GM19468 (cell line): Measurements from ENCODE around the gene NREP.
"Not testable (repeated sequence)": the region's sequence is repeated elsewhere in the genome, so short reads cannot be mapped to it uniquely, and the experiment has no call there.

Experiments
- ATAC-seq: cut with Tn5 transposase; IDR thresholded peaks from one replicate; pipeline ENCODE4 v1.9.1; 2021; ENCODE audit warnings: mild to moderate bottlenecking, moderate library complexity, moderate number of reproducible peaks; ENCODE audit not compliant: unreplicated experiment; ENCODE audit errors: extremely low read depth

The NREP gene

DNA sequence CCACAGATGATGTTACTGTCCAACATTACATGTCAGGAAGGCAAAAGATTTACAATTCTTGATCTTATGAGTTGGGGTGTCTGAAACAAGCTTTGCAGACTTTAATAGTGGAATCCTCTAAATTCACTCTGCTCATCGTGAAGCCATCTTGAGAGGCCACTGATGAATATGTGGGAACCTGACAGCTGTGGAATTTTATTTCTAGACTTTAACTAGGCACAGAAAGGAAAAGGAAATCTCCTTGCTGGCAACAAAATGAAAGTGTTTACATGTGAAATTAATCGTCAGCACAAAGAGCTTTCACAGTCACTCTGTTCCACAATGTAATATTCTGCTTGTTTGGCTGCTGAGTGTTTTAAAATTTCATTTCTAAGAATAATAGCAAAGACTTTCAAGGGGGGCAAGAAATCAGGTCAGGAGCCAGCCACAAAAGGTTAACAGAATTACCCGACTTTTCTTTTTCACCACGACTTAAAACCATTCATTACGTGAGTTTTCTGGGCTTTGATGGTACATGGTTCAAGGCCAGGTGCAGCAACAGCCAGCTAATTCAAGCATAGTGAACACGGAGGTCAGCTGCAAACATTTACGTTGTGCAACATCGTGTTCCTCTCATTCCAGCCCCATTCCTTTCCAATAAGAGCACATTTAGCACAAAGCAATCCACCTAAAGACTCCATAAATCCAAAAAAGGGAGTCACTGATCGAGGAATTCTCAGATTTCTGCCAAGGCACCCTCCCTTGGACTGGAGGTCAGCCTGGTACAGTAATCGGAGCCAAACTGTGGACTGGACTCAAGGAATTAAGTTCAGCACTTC lies 14.6 kb downstream of the NREP start:
- ATAC-seq, result no peak

DNA sequence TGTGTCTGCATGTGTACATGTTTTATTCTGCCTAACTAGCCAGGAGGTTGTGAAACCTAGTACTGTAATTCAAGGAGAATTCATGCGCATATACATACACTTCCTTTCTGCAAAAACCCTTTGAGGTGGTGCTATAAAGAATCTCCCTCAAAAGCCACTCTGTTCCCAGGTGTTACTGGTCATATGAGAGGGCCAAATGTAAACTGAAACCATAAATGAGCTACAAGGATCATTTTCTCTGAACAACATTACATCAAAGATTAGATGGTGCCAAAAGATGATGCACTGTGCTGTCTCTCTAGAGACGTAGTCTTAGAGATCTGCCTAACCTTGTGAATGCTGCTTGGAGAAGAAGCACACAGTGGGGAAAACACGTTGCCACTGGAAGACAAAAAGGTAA lies 15.7 kb downstream of the NREP start:
- no peak for ATAC-seq

GRCh38 chr5:111739416-111739815 lies 17.6 kb downstream of the NREP start:
- ATAC-seq, result no peak

DNA sequence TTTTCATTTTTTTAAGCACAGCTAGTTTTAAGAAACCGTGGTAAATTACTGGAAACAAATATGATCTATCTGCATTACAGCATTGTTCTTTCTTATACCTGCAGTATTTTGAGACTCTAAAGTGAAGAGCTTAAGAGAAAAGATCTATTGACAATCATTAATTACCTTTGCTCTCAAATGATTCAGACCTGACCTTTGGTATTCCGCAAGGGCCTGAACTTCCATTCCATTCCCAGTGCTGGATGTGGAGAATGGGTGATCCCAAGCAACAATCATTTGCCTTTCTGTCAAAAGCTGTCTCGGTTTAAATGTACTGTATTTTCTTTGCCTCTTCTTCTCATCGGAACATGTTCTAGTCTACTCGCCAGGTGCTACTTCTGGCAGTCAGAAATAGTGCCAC lies 18.9 kb downstream of the NREP start:
- ATAC-seq, result no peak

DNA sequence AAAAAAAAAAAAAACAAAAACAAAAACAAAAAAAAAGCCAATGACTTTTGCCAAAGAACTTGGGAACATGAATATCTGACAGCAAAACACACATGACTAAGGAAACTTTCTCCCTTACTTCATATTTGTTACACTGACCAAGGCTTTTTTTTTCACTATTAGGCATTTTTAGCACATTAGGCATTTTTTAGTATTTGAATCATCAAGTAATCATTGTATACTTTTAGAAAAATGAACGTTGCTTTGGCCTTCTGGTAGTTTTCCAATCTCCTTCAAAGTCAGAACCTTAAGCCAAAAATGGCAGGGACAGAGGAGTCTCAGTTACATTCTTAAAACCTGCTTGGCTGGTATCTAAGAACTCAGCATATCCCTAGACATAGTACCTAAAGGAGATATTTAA lies 19.3 kb downstream of the NREP start:
- ATAC-seq, result no peak

- no peak for ATAC-seq
These were observed 21.3 kb downstream of the NREP start for GRCh38 chr5:111735583-111736270.

DNA sequence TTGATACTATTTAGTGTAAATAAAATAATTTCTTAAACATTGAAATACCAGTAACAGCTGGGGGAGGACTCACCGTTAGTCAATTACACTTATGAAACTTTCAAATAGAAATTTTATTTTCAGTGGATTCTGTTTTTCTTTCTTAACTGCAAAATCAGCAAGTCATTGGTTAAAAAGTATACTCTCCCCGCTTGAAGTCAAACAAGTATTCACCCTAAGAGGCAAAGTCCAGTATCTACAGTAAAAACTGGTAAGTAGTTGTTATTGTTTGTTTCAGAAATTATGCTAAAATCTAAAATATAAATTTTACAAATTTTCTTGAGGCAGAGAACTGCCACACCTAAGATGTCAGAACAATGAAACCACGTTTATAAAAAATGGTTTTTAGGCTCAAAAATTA lies 22.4 kb downstream of the NREP start:
- ATAC-seq, result no peak

- no peak for ATAC-seq
These were observed 23.0 kb downstream of the NREP start for GRCh38 chr5:111734013-111734412.

GRCh38 chr5:111733571-111733970 lies 23.4 kb downstream of the NREP start:
- ATAC-seq, result no peak

DNA sequence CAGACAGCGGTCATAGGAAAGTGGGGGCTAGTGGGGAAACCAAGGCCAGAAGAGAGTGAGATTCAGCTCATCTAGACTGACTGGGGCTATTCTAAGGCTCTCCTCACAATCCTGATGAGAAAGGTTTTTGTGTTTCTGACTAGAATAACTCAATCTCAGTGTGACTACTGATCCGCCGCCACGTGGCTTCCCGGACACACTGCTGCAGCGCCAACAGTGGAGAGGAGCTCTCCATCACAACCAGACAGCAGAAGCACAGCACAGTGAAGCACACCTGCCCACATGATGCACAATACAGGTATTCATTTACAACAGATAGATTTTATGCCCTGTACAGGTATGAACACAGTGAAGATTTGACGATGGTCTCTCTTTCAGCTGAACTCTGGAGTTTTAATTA lies 25.4 kb downstream of the NREP start:
- no peak for ATAC-seq

GRCh38 chr5:111730659-111731382 lies 26.2 kb downstream of the NREP start:
- no peak for ATAC-seq

GRCh38 chr5:111728941-111729340 lies 28.1 kb downstream of the NREP start:
- no peak for ATAC-seq

GRCh38 chr5:111726986-111727385 lies 30.0 kb downstream of the NREP start:
- no peak for ATAC-seq

DNA sequence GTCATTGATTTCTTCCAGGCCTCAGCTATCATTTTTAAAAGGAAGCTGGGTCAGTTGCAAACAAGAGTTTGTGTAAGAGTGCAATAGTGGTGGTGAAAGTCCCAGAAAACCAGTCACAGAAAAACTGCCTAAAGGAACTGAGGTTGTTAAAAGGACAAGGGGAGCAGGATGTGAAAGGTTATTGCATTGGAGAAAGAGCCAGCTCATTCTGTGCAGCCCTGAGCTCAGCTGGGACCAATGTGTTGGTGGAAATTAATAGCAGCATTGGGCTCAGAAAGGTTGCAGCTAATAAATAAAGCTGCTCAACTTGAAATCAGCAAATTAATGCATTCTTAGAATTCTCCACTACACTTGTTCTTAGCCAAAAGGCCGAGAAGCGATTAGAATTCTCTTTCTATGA lies 34.9 kb downstream of the NREP start:
- no peak for ATAC-seq

DNA sequence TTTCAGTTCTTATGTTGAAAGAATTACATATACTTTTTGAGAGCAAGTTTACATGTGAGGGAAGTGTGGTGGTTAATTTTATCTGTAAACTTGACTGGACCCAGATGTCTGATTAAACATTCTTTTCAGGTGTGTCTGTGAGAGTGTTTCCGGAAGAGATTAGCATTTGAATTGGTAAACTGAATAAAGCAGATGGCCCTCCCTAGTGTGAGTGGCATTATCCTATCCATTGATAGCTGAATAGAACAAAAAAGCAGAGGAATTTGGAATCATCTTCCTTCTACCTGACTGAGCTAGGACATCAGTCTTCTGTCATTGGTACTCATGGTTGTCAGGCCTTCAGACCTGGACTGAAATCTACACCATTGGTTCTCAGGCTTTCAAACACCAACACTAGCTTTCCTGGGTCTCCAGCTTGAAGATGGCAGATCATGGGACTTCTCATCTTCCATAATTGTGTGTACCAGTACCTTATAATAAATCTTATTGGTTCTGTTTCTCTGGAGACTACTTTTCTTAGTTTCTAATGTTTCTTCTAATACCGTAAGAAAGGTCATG lies 36.6 kb downstream of the NREP start:
- ATAC-seq, result no peak

GRCh38 chr5:111719773-111720172 lies 37.2 kb downstream of the NREP start:
- ATAC-seq, result no peak

GRCh38 chr5:111716789-111717188 lies 40.2 kb downstream of the NREP start:
- ATAC-seq, result not testable (repeated sequence)

- ATAC-seq, result no peak
These were observed 49.3 kb downstream of the NREP start for GRCh38 chr5:111707630-111708164.

- no peak for ATAC-seq
These were observed 50.6 kb downstream of the NREP start for GRCh38 chr5:111706345-111706744.

GRCh38 chr5:111704452-111705085 lies 52.4 kb downstream of the NREP start:
- ATAC-seq, result peak; percentile 24
